ENCODE results near the gene CEP85L.

The CEP85L gene

DNA sequence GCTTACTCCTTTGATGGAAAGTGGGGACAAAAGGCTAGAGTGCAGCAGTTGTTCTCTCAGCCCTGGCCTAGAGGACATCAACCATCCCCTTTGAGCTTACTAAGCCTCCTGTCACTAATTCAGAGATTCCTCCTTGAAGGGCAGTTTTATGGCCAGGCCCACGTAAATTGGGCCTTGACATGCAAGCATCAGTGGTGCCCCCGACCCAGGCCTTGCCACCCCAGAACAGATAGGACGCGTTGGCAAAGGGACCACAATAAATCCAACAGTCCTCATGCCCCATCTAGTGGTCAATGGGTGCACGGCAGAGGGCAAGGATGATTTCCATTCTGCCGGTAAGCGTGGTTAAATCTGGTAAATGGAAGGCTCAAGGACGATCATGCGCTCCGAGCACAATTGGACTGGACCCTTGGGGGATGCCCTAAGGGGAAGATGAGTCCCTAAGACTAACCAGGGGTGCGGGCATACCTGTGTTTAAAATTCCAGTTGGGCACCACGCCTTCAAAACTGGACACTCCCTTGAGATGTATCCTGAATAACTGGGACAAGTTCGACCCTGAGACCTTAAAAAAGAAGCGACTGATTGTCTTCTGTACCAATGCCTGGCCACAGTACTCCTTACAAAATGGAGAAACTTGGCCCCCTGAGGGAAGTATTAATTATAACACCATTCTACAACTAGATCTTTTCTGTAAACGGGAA is 32.6 kb downstream of the CEP85L start:
- DNase-seq: no peak

DNA sequence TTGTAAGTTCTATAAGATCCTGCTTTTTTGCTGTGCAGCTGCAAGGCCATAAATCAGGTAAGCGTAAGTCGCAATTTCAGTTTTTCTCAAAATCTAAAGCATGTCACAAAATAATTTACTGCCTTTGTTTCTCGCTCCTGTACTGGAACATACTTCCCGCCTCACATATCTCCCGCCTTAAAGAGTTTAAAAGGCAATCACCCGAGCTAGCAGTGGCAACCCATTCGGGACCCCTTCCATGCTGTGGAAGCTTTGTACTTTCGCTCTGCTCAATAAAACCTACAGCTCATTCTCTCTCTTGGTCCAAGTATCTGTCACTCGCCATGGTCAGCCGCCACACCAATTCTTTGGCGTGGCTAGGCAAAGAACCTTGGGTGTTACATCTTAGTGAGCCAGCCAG is 34.0 kb downstream of the CEP85L start:
- no peak for DNase-seq

DNA sequence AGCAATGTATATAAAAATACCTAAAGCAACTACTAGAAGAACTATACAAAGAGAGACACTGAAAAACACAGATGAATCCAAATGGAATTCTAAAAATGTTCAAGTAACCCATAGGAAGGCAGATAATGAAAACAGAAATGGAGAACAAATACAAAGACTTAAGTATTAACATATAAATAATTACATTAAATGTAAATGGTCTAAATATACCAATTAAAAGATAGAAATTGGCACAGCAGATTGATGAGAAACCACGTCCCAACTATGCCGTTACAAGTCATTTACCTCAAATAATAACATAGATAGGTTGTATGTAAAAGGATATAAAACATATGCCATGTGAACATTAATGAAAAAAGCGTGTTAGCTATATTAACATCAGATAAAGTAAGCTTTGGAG is 40.1 kb downstream of the CEP85L start:
- DNase-seq: no peak

DNA sequence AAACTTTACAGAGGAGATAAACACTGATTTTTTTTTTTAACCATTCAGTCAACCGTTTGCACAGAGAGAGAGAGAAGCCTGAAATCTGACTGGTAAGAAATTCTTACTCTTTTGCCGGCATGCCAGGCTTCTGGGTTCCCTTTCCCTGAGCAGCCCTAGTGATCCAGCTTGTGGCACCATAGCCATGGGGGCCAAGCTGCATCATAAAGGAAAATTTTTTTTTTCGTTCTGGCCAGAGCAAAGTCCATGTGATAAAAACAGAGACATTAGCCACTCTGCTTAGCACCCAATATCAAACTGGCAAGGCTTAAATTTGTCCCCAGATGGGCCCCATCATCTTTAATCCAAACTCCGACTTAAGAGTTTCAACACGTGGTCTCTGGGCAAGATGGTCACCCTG is 44.5 kb downstream of the CEP85L start:
- DNase-seq: no peak

DNA sequence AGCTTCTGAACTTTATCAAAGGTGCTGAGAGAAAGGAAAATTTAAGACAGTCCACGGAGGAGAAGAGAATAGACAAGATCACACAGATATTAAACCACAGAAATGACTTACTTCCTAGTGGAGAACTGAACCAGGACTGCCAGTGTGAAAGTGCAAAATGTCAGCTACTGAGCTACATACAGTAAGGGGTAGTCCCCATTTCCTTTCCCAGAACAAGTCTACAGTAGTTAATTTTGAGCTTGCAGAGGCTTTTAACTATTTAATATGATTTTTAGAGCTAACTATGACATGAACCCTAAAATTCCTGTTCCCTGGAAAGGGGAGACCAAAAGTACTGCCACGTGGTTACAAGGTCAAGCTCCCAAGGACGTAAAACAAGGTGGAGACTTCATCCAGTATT is 45.1 kb downstream of the CEP85L start:
- DNase-seq: no peak

DNA sequence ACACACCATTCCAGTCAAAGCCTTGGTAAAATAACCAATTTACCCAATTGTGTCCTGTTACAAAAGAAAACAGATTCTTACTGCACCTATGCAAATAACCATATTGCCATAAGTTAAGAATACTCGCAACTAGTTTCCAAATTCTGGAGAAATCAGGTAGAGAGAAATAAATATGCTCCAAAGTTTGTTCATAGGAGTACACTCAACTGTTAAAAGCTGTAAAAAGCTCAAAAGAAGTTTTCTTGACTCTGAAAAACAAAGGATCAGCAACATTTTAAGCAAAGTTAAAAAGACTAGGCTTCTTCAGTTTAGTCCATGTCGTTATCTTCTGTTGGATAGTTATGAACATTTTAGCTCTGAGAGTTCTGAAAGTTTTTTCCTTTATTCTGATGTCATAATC is 48.0 kb downstream of the CEP85L start:
- no peak for DNase-seq

DNA sequence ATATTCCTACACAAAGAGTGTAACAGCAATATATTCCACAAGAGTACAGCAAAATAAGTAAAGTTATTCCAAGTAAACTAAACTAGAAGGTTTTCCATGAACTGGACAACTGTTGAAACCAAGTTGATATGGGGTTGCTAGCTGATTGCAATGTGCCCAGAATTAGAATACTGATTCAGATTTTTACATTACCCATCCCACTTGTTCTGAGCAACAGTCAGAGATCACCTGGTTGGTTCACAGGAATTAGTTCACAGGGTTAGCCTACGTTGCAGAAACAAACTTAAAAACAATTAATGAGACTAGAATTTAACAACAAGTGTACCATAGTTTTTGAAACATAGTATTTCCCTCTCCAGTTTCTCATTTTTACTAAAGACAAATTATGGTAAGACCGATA is 49.1 kb downstream of the CEP85L start:
- DNase-seq: no peak

DNA sequence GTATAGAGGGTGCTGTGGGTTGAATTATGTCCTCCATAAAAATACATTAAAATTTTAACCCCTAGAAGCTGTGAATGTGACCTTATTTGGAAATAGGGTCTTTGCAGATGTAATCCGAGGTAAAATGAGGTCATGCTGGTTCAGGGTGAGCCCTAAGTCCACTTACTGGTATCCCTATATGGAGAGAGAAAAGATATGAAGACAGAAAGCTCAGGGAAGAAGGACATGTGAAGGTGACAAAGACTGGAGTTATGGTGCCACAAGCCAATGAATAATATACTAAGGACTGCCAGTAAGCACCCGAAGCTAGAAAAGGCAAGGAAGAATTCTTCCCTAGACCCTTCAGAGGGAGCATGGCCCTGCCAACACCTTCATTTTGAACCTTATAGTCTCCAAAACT is 53.1 kb downstream of the CEP85L start:
- DNase-seq: no peak

DNA sequence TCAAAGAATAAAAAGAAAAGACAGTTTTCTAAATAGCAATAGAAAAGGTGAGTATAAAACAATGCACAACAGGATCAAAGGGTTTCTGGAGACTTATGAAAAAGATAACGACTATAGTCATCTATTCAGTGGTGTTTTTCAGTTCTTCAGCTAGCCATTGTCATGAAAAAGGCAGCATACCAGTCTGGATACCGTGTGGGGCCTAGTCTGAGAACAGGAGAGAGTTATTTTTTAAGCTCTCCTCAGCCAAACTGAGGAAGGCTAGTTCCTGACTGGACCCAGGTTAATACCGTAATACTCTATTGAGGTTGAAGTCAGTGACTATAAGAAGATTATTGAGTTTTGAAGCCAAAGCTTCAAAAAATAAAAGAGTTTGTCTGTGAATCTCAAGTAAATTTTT is 53.8 kb downstream of the CEP85L start:
- DNase-seq: no peak

DNA sequence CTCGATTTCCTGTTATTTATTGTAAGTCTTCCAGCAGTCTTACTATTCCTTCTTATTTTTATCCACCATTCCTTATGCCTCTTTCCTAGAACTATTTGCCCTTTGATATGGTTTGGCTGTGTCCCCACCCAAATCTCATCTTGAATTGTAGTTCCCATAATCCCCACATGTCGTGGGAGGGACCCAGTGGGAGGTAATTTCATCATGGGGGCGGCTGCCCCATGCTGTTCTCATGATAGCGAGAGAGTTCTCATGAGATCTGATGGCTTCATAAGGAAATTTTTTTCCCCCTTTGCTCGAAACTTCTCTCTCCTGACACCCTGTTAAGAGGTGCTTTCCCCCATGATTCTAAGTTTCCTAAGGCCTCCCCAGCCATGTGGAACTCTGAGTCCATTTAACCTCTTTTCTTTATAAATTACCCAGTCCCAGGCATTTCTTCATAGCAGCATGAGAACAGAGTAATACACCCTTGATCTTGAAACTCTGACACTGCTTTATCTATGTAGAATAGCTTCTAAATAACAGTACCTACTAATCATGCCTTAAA is 54.5 kb downstream of the CEP85L start:
- no peak for DNase-seq

DNA sequence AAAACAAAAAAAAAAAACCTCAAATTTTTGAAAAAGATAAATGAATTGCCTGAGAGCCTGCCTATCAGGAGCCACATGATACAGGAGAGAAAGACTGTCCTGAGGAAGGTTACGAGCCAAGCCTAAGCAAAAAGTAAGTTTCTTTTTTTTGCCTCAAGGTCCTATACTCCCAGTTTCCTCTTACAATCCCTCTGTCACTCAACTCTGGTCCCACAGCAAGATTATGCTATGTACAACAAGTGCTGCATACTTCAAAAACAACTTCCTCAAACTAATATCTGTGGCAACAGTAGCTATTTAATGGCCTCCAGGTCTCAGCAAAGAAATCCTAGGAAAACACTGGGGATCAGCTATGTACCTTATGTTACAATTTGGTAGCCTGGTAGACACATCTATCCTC is 56.5 kb downstream of the CEP85L start:
- DNase-seq: no peak

DNA sequence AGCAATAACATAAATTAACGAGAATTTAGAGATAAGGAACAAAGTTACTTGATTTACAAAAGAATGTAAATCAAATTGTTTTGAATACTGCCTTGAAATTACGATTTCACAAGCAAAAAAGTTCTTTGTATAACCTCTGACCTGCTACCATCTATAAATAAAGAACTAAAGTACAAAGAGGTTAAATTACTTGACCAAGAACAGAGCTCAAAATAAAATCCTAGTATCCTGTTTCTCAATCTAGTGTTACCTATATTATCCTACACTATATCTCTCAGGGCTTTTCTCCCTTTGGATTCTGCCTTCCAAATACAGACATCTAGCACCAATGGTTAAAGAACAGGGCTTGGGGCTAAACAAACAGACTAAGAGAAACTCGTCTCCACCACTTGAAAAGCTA is 59.5 kb downstream of the CEP85L start:
- DNase-seq: no peak

DNA sequence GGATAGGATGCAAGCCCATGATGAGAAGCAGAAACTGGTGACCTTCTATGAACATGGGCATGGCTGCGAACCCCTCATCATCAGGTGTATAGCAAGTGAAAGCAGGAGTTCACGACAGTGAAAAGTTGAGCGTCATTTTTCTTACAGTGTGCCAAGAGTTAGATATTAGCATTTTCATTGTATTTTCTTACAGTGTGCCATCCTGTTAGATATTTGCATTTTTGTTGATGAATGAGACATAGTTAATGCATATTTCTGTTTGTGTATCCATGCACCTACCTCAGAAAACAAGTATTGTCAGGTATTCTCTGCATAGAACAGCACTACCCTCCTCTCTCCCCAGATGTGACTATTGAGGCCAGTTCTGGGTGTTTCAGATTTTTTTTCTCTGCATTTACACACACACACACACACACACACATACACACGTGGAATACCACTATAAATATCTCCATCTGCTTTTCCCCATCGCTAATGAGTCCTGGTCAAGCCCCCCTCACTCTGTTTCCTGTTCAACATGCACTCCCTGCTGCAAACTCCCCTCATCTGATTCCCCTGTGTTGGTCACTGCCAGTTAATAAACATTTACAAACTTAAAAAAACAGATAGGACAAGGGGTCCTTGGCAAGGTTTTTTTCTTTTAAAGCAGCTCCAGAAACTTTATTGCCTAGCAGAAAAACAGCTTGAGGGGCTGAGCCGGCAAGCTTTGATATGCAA is 61.6 kb downstream of the CEP85L start:
- DNase-seq: no peak

DNA sequence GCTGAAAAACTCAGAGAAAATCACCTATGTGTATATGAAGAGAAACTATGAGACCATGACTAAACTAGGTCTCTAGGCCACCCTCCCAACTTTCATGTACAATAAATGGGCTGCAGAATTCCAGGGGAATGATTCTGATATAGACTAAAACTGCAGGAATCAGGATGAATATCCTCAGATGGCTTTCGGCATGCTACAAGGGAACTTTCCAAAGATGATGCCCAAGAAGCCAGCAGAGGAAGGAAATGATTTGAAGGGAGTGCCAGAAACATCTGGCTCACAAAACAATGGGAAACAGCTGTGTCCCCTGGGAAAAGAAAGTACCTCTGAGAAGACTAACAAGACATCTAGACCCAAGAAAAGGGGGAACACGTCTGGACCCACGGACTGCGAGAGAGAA is 62.2 kb downstream of the CEP85L start:
- no peak for DNase-seq

DNA sequence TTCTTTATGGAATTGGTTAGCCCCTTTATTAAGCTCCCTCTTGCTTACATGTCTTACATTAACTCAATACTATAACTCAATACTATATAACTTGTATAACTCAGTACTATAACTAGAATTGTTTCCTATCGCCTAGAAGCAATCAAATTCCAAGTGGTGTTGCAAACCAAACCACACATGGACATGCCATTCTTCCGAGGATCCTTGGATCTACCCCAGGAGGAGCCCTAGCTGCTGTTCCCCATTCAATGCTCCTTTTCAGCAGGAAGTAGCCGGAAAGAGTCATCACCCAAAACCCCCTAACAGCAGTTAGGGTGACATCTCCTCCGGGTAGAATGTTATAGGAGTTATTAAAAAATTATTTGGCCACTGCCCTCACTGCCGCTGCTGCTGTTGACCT is 62.8 kb downstream of the CEP85L start:
- no peak for DNase-seq

DNA sequence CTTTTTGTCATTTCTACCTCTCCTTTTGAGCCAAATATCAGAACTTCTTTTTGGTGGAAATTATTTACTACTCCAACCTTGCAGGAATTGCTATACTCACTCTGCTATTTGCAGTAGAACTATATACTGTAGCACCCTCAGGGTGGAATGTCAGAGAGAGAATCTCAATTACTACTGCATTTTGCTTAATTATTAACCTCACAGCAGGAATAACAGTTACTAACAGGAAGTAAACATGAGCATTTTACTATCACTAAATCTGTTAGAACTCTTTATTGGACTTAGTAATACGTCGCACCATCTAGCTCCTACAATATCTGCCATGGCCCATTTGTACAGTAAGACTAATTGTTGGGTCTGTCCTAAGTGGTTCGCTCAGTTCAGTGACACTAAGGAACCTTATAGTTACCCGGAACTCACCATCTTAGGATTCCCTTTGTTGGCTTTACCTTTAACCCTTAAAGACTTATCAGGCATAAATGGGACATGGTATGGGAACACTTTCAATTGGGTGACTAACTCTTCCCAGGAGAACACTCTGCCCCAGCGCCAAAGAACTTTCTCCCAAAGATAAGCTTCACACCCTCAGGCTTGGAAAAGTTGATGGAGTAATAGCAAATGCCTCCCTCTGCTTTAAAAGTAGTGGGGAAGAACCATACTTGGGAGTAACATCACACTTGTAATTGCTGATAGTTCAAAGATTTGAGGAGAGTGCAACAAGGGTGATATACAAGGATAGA is 64.5 kb downstream of the CEP85L start:
- no peak for DNase-seq

DNA sequence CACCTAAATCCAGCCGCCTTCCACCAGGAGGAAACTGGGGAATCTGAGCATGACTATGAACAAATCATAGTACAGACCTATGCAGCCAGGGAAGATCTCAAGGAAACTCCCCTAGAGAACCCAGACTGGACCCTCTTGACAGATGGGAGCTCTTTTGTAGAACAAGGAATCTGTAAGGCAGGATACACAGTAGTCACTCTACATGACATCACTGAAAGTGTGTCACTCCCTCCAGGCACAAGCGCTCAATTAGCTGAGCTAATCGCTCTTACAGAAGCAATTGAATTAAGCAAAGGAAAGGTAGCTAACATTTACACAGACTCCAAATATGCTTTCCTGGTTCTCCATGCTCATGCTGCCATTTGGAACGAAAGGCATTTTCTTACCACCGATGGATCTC is 66.5 kb downstream of the CEP85L start:
- no peak for DNase-seq

DNA sequence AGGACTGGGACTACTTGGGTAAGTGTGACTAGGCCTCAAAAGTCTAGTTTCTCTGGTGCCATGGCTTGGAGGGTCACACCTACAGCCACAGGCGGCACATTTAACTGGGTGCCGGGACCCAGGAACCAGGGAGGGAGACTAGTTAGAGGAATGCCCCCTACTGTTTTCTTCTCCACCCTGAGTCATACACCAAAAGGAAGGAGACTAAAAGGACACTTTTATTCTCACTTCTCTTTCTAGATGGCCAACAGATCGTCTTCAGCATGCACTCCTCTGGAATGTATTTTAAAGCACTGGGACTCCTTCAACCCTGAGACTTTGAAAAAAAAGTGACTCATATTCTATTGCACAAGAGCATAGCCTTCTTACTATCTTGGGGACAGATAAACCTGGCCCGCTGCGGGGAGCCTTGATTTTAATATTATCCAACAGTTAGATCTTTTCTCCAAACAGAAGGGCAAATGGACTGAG is 69.9 kb downstream of the CEP85L start:
- no peak for DNase-seq

DNA sequence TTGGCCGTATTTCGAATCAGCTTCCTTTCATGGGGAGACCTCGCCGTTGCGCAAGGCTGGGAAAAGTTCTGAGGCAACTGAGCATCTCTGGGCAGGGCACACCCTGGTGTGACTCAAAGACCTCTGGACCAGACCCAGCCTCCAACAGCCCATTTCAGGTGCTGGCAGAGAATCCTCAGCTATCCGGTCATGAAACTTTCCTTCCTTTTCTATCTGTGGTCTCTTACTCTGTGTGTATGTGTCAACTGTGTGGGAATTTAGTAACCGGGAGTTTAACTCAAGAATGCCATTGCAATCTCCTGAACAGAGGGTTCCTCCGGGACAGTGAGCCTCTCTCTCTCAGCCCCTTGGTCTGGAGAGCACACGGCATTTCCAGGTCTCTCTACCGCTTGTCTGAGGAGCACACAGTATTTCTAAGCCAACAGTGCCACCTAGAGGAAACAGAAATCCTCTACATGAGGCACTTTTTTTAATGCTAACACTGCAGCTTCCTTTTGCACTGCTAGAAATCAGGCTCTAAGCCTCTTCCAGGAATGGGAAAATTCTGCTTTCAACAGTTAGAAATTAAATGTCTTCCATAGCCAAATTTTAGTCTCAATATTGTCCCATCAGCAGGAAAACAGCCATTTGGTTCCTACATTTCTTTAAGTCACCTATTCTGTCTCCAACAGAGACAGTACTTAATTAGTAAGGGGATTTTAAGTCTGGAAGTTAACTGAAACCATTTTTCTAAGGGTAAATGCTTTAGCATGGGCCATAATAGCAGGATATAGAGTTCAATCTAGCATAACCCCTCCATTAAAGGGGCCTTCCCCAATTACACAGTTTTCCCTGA is 70.6 kb downstream of the CEP85L start:
- DNase-seq: peak; percentile 52

DNA sequence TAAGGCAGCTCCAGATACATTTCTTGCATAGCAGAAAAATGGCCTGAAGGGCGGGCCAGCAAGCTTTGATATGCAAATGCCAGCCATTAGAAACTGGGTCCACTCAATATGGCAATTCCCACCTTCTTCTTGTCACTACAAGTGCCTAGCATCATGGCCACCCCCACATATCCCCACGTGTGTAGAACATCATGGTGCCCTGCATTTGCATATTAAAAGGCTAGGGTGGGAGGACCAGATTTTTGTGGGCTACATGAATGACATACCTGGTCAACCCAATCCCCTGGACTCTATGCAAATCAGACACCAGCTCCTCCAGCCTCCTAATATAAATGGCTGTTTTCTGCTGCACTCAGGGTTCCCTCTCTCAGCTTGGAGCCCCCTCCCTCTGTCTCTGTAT is 71.6 kb downstream of the CEP85L start:
- DNase-seq: no peak

DNA sequence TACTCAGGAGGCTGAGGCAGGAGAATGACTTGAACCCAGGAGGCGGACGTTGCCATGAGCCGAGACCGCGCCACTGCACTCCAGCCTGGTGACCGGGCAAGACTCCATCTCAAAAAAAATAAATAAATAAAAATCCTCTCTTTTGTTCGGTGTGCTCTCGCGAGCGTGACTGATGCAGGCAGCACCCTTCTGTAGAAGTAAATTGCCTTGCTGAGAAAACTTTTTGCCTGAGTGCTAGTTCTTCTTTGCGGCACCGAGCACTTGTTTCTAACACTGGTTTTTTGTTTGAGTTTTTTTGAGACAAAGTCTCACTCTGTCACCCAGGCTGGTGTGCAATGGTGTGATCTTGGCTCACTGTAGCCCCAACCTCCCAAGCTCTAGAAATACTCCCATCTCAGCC is 72.8 kb downstream of the CEP85L start:
- no peak for DNase-seq

DNA sequence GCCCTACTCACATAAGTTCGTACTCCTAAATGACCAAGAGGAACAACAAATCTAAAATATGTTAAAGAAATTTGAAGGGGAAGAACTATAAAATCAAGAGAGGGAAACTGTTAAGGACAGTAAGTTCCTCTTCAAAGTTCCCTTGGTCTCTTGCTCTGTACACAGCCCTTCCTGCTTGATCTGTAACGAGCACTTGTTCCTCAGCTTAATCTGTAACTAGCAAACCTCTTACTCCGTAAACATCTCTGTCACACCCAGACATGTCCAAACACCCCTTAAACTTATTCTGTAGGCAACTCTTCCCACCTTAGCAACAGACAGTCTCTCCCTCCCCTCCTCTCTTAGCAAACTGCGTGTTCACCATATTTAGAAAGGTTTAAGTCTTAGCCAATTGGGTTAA is 73.4 kb downstream of the CEP85L start:
- no peak for DNase-seq

Measured in DMS153 (cell line).